MM.1S (cell line): Measurements from ENCODE around the gene C21orf91.

ENCODE experiments used
- DNase-seq: peaks from one replicate; pipeline ENCODE4 v3.0.0-alpha.2; 2015
- H2AFZ ChIP-seq: fragments of 300-600 bp; sonication (generic); 2 replicates; pipeline ENCODE4 v1.6.0; 2016; ENCODE audit warnings: antibody characterized with exemption, low read length
- H3F3A ChIP-seq: fragments of 300-600 bp; sonication (generic); 2 replicates; pipeline ENCODE4 v1.6.1; 2016; ENCODE audit warnings: mild to moderate bottlenecking, antibody characterized with exemption, low read length, moderate library complexity, mixed read lengths; ENCODE audit not compliant: insufficient read depth
- H3K27ac ChIP-seq: fragments of 300-600 bp; sonication (generic); 2 replicates; pipeline ENCODE4 v1.5.1; 2016; ENCODE audit warnings: mild to moderate bottlenecking, low read length
- H3K27me3 ChIP-seq: fragments of 300-600 bp; sonication (generic); replicated peaks from 2 replicates; pipeline ENCODE4 v1.6.0; 2016; ENCODE audit warnings: low read length; ENCODE audit not compliant: insufficient read depth
- H3K36me3 ChIP-seq: fragments of 300-600 bp; sonication (generic); replicated peaks from 2 replicates; pipeline ENCODE4 v1.6.1; 2016; ENCODE audit warnings: mild to moderate bottlenecking, low read length, mixed read lengths; ENCODE audit not compliant: insufficient read depth
- H3K4me1 ChIP-seq: fragments of 300-600 bp; sonication (generic); 2 replicates; pipeline ENCODE4 v1.6.1; 2016; ENCODE audit warnings: low read length, mixed read lengths
- H3K4me2 ChIP-seq: fragments of 300-600 bp; sonication (generic); 2 replicates; pipeline ENCODE4 v1.6.0; 2016; ENCODE audit warnings: low read depth, low read length
- H3K4me3 ChIP-seq: fragments of 300-600 bp; sonication (generic); 2 replicates; pipeline ENCODE4 v1.5.1; 2016; ENCODE audit warnings: low read length, mixed read lengths
- H3K79me2 ChIP-seq: fragments of 300-600 bp; sonication (generic); 2 replicates; pipeline ENCODE4 v1.6.1; 2016; ENCODE audit warnings: mixed run types, low read length, mixed read lengths
- H3K9ac ChIP-seq: fragments of 300-600 bp; sonication (generic); 2 replicates; pipeline ENCODE4 v1.6.1; 2016; ENCODE audit warnings: low read length, mixed read lengths
- H3K9me2 ChIP-seq: fragments of 300-600 bp; sonication (generic); replicated peaks from 2 replicates; pipeline ENCODE4 v1.6.1; 2016; ENCODE audit warnings: mild to moderate bottlenecking, low read length, mixed read lengths; ENCODE audit not compliant: insufficient read depth
- H3K9me3 ChIP-seq: fragments of 300-600 bp; sonication (generic); replicated peaks from 2 replicates; pipeline ENCODE4 v1.6.1; 2016; ENCODE audit warnings: mild to moderate bottlenecking, low read length, mixed read lengths; ENCODE audit not compliant: insufficient read depth
- H4K20me1 ChIP-seq: fragments of 300-600 bp; sonication (generic); 2 replicates; pipeline ENCODE4 v1.6.1; 2016; ENCODE audit warnings: mild to moderate bottlenecking, low read length, moderate library complexity, mixed read lengths; ENCODE audit not compliant: insufficient read depth
- CTCF ChIP-seq: fragments of 300-600 bp; sonication (generic); IDR thresholded peaks from 2 replicates; pipeline ENCODE4 v1.5.1; 2016; ENCODE audit warnings: antibody characterized with exemption, low read length, mixed read lengths
- EZH2 ChIP-seq: fragments of 300-600 bp; sonication (generic); optimal IDR thresholded peaks from 2 replicates; pipeline ENCODE3; 2017; ENCODE audit warnings: low read depth, mild to moderate bottlenecking, antibody characterized with exemption, low read length, mixed read lengths
- EZH2phosphoT487 ChIP-seq: fragments of 300-600 bp; sonication (generic); IDR thresholded peaks from 2 replicates; pipeline ENCODE4 v1.6.1; 2018; ENCODE audit warnings: antibody characterized with exemption, low read length

The C21orf91 gene

GRCh38 chr21:17819114-17819876, at the start of gene C21orf91:
TSS of gene C21orf91 (minus strand) at chr21:17819356. CDS start at chr21:17818318, 1,038 bp downstream.
- Histone ChIP-seq H3K4me2 (peak within 1 kb of the TSS; percentile 76), H4K20me1 (no peaks in the 10 kb centered on the region), H3K9ac (peak within 1 kb of the TSS; percentile 81), H3K9me2 (no peaks in the 10 kb centered on the region), H3K79me2 (peaks cover 49% of the 10 kb centered on the region), H3F3A (peaks cover 30% of the 10 kb centered on the region), H3K4me1 (peaks cover 21% of the 10 kb centered on the region), H3K27me3 (no peaks in the 10 kb centered on the region), H2AFZ (peak within 1 kb of the TSS; percentile 49), H3K4me3 (peak within 1 kb of the TSS; percentile 90), H3K36me3 (peaks cover 7% of the 10 kb centered on the region; the same call in 1 of the 2 replicates), H3K27ac (peak within 1 kb of the TSS; percentile 82), H3K9me3 (no peaks in the 10 kb centered on the region)
- peak; percentile 83 for DNase-seq
- no peak for TF ChIP-seq EZH2phosphoT487
- TF ChIP-seq CTCF, result no peak
- TF ChIP-seq EZH2, result no peak

- no peak overlapping the region for H3K27ac ChIP-seq
Observed at GRCh38 chr21:17866590-17866989, 47.4 kb upstream of the C21orf91 start.

GRCh38 chr21:17859661-17860060, 40.5 kb upstream of the C21orf91 start:
- H3K9me2 ChIP-seq, result no peaks in the 10 kb centered on the region
- no peak overlapping the region for H3K4me3 ChIP-seq
- H2AFZ ChIP-seq, result no peak overlapping the region
- H3K79me2 ChIP-seq, result no peaks in the 10 kb centered on the region
- no peak for DNase-seq
- no peak overlapping the region for H3K4me2 ChIP-seq
- H3F3A ChIP-seq, result no peaks in the 10 kb centered on the region
- no peak overlapping the region for H3K9ac ChIP-seq
- no peaks in the 10 kb centered on the region for H3K4me1 ChIP-seq
- TF ChIP-seq CTCF, result no peak
- TF ChIP-seq EZH2, result no peak
- no peak for TF ChIP-seq EZH2phosphoT487
- no peaks in the 10 kb centered on the region for H4K20me1 ChIP-seq
- no peak overlapping the region for H3K27ac ChIP-seq
- no peaks in the 10 kb centered on the region for H3K9me3 ChIP-seq
- no peaks in the 10 kb centered on the region for H3K27me3 ChIP-seq
- H3K36me3 ChIP-seq, result no peaks in the 10 kb centered on the region

More at GRCh38 chr21:17866590-17866989, 47.4 kb upstream of the C21orf91 start:
- DNase-seq, result no peak
- Histone ChIP-seq H3K36me3 (no peaks in the 10 kb centered on the region), H2AFZ (no peak overlapping the region), H3K79me2 (no peaks in the 10 kb centered on the region), H3K9me2 (no peaks in the 10 kb centered on the region), H3K27me3 (no peaks in the 10 kb centered on the region), H3K4me3 (no peak overlapping the region), H3F3A (no peaks in the 10 kb centered on the region), H3K9me3 (no peaks in the 10 kb centered on the region), H3K4me2 (no peak overlapping the region), H4K20me1 (no peaks in the 10 kb centered on the region), H3K9ac (no peak overlapping the region), H3K4me1 (no peaks in the 10 kb centered on the region)
- no peak for TF ChIP-seq CTCF
- no peak for TF ChIP-seq EZH2
- no peak for TF ChIP-seq EZH2phosphoT487
